HepG2 (cell line): ENCODE results near the gene NEAT1. TPM values are rescaled to one million over a fixed set of nuclear protein-coding genes. Genes with fewer than 3 reads are reported as not detected.

Experiments
- GABPA ChIP-seq, 2 experiments: IDR thresholded peaks; 2 replicates each; pipeline ENCODE4 v1.6.1; 2011 to 2016; ENCODE audit warnings: low read depth in 2 of 2, low read length in 1 of 2, missing biosample characterization in 1 of 2, missing genetic modification characterization in 1 of 2
- KAT2B ChIP-seq: fragments of 150-350 bp; IDR thresholded peaks from 2 replicates; pipeline ENCODE4 v1.6.1; 2014; ENCODE audit warnings: low read depth, low read length, borderline replicate concordance
- MAFF ChIP-seq: IDR thresholded peaks from 2 replicates; pipeline ENCODE4 v1.6.1; 2011; ENCODE audit warnings: low read depth, low read length, improper control_type of control experiment
- NR2C2 ChIP-seq: sonication (generic); formaldehyde crosslinking; IDR thresholded peaks from 2 replicates; pipeline ENCODE4 v1.4.0; 2020; ENCODE audit warnings: missing genetic modification reagents, mild to moderate bottlenecking, moderate library complexity, borderline replicate concordance
- SNAI1 ChIP-seq: sonication (generic); formaldehyde crosslinking; IDR thresholded peaks from 2 replicates; pipeline ENCODE4 v1.5.0; 2020; ENCODE audit warnings: mild to moderate bottlenecking, missing genetic modification reagents, borderline replicate concordance
- SOX6 ChIP-seq, 2 experiments: fragments of 450-650 bp in 1 of 2; sonication (generic) in 1 of 2; formaldehyde crosslinking in 1 of 2; IDR thresholded peaks; 2 replicates each; pipeline versions ENCODE4 v1.4.0 to v1.6.1; 2017 to 2020; ENCODE audit warnings: antibody characterized with exemption in 1 of 2, mild to moderate bottlenecking in 1 of 2, missing genetic modification reagents in 1 of 2
- SP2 ChIP-seq: sonication (generic); formaldehyde crosslinking; IDR thresholded peaks from 2 replicates; pipeline ENCODE4 v1.5.1; 2020; ENCODE audit warnings: mild to moderate bottlenecking, missing genetic modification reagents
- ZFP37 ChIP-seq: sonication (generic); formaldehyde crosslinking; IDR thresholded peaks from 2 replicates; pipeline ENCODE4 v1.4.0; 2020; ENCODE audit warnings: missing genetic modification reagents, borderline replicate concordance
- ZNF232 ChIP-seq: sonication (generic); formaldehyde crosslinking; IDR thresholded peaks from 2 replicates; pipeline ENCODE4 v1.4.0; 2020; ENCODE audit warnings: missing genetic modification reagents, borderline replicate concordance
- ZNF317 ChIP-seq: sonication (generic); formaldehyde crosslinking; IDR thresholded peaks from 2 replicates; pipeline ENCODE4 v1.5.0; 2020; ENCODE audit warnings: mild to moderate bottlenecking, missing genetic modification reagents
- ZNF749 ChIP-seq: sonication (generic); formaldehyde crosslinking; IDR thresholded peaks from 2 replicates; pipeline ENCODE4 v1.8.0; 2022; ENCODE audit warnings: mild to moderate bottlenecking, missing genetic modification reagents, moderate library complexity, borderline replicate concordance
- ZNF75D ChIP-seq: sonication (generic); formaldehyde crosslinking; IDR thresholded peaks from 2 replicates; pipeline ENCODE4 v1.8.1; 2023; ENCODE audit warnings: missing genetic modification reagents, mild to moderate bottlenecking, borderline replicate concordance
- ZNF766 ChIP-seq: sonication (generic); formaldehyde crosslinking; IDR thresholded peaks from 2 replicates; pipeline ENCODE4 v1.5.0; 2020; ENCODE audit warnings: missing genetic modification reagents, borderline replicate concordance
- polyA plus RNA-seq, 8 experiments: library from polyadenylated mRNA; depleted of rRNA in 3 of 8; stranded (reverse) in 7 of 8; unstranded in 1 of 8; fragments of >200 nt; fragmentation: Illumina TruSeq in 4 of 8; extraction: Trizol in 4 of 8; gene quantifications; 2 replicates each; pipeline versions ENCODE4 v1.2.1 to v1.2.3, GENCODE V29; 2011 to 2016; ENCODE audit warnings: low read depth in 4 of 8, missing spikeins in 1 of 8, mixed read lengths in 1 of 8; ENCODE audit not compliant: insufficient read depth in 1 of 8
- total RNA-seq, 5 experiments: library from RNA; depleted of rRNA; stranded (reverse); fragments of >200 nt; fragmentation: Illumina TruSeq; extraction: Trizol; gene quantifications; 2 replicates each; pipeline ENCODE4 v1.2.3, GENCODE V29; 2016; ENCODE audit warnings: low read depth in 1 of 5
- TF ChIP-seq, protein P1 (sequence below): sonication (generic); formaldehyde crosslinking; IDR thresholded peaks from 2 replicates; pipeline ENCODE4 v1.5.1; 2020; ENCODE audit warnings: missing genetic modification reagents, mild to moderate bottlenecking, borderline replicate concordance
- TF ChIP-seq, protein P2 (sequence below): sonication (generic); formaldehyde crosslinking; IDR thresholded peaks from 2 replicates; pipeline ENCODE4 v1.4.0; 2020; ENCODE audit warnings: missing genetic modification reagents; ENCODE audit errors: not compliant biosample characterization
- TF ChIP-seq, protein P3 (sequence below), 2 experiments: sonication (generic) in 1 of 2; formaldehyde crosslinking in 1 of 2; IDR thresholded peaks; 2 replicates each; pipeline versions ENCODE4 v1.5.1 to v1.6.1; 2011 to 2020; ENCODE audit warnings: borderline replicate concordance in 1 of 2, low read depth in 1 of 2, low read length in 1 of 2, mild to moderate bottlenecking in 1 of 2, missing genetic modification reagents in 1 of 2, moderate library complexity in 1 of 2
- TF ChIP-seq, protein P4 (sequence below): sonication (generic); formaldehyde crosslinking; IDR thresholded peaks from 2 replicates; pipeline ENCODE4 v1.4.0; 2020; ENCODE audit warnings: missing genetic modification reagents
- TF ChIP-seq, protein P5 (sequence below): sonication (generic); formaldehyde crosslinking; IDR thresholded peaks from 2 replicates; pipeline ENCODE4 v1.5.1; 2020; ENCODE audit warnings: mild to moderate bottlenecking, missing genetic modification reagents, borderline replicate concordance

Gene NEAT1
- total and polyA plus RNA-seq, 2 of the 13 experiments (the other 11 are each of a cell fraction or from before 2014, with no cell fraction given) = 20.5 to 41.2 TPM

DNA sequence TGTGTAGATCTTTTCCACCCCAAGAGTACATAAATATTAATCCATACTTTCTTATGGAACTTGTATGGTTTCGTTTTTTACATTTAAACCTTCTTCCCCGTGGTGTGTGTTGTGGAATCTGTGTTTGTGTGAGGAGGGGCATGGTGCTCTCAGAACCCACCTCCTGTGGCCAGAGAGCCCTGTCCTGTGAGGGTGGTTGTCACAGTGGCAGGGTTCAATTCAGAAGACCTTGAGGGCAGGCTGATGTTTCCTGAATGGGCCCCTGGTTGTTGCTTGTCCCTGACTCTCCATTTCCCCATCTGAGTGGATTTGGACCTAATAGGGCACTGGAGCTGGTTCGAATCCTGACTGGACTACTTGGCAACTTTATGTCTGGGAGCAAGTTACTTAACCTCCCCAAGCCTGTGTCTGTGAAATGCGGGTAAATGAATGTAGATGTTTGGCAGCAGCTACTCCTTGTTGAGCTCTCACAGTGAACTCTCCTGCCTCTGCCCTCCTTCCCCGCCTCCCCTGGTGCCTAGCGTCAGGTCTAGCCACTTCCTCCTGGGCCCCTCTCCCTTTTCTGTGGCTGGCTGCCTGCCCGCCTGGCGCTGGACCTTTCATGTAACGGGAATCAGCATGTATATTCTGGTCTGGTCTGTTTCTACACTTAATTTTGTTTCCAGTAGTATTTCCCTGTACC lies 7.3 kb downstream of the NEAT1 start (continued):
- TF ChIP-seq ZFP37 (CRISPR knock-in tag) = no peak
- no peak for TF ChIP-seq MAFF
- TF ChIP-seq, protein P1, sequence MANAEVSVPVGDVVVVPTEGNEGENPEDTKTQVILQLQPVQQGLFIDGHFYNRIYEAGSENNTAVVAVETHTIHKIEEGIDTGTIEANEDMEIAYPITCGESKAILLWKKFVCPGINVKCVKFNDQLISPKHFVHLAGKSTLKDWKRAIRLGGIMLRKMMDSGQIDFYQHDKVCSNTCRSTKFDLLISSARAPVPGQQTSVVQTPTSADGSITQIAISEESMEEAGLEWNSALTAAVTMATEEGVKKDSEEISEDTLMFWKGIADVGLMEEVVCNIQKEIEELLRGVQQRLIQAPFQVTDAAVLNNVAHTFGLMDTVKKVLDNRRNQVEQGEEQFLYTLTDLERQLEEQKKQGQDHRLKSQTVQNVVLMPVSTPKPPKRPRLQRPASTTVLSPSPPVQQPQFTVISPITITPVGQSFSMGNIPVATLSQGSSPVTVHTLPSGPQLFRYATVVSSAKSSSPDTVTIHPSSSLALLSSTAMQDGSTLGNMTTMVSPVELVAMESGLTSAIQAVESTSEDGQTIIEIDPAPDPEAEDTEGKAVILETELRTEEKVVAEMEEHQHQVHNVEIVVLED = no peak
- TF ChIP-seq SOX6 (IDR thresholded peaks at IDR 0.05) = no peak
- 0 out of 2 replicates have a peak, but pooled peaks have one; percentile 45 for TF ChIP-seq SOX6 (CRISPR knock-in tag; IDR thresholded peaks at IDR 0.05)
- TF ChIP-seq GABPA (IDR thresholded peaks at IDR 0.05; ENCODE audit: low read depth, low read length) = no peak
- TF ChIP-seq GABPA (CRISPR knock-in tag; IDR thresholded peaks at IDR 0.05; ENCODE audit: low read depth) = no peak
- no peak for TF ChIP-seq ZNF75D
- 0 out of 2 replicates have a peak, but pooled peaks have one; percentile 32 for TF ChIP-seq ZNF749 (CRISPR knock-in tag)
- TF ChIP-seq, protein P2, sequence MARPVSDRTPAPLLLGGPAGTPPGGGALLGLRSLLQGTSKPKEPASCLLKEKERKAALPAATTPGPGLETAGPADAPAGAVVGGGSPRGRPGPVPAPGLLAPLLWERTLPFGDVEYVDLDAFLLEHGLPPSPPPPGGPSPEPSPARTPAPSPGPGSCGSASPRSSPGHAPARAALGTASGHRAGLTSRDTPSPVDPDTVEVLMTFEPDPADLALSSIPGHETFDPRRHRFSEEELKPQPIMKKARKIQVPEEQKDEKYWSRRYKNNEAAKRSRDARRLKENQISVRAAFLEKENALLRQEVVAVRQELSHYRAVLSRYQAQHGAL (CRISPR knock-in tag) = no peak
- TF ChIP-seq, protein P3, sequence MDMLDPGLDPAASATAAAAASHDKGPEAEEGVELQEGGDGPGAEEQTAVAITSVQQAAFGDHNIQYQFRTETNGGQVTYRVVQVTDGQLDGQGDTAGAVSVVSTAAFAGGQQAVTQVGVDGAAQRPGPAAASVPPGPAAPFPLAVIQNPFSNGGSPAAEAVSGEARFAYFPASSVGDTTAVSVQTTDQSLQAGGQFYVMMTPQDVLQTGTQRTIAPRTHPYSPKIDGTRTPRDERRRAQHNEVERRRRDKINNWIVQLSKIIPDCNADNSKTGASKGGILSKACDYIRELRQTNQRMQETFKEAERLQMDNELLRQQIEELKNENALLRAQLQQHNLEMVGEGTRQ (IDR thresholded peaks at IDR 0.05; ENCODE audit: low read depth, low read length) = no peak
- TF ChIP-seq, protein P3 (CRISPR knock-in tag; IDR thresholded peaks at IDR 0.05; ENCODE audit: borderline replicate concordance) = no peak
- TF ChIP-seq KAT2B = no peak
- TF ChIP-seq NR2C2 (CRISPR knock-in tag) = no peak
- no peak for TF ChIP-seq ZNF232 (CRISPR knock-in tag)
- TF ChIP-seq, protein P4, sequence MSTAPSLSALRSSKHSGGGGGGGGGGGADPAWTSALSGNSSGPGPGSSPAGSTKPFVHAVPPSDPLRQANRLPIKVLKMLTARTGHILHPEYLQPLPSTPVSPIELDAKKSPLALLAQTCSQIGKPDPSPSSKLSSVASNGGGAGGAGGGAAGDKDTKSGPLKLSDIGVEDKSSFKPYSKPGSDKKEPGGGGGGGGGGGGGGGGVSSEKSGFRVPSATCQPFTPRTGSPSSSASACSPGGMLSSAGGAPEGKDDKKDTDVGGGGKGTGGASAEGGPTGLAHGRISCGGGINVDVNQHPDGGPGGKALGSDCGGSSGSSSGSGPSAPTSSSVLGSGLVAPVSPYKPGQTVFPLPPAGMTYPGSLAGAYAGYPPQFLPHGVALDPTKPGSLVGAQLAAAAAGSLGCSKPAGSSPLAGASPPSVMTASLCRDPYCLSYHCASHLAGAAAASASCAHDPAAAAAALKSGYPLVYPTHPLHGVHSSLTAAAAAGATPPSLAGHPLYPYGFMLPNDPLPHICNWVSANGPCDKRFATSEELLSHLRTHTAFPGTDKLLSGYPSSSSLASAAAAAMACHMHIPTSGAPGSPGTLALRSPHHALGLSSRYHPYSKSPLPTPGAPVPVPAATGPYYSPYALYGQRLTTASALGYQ (CRISPR knock-in tag) = no peak
- TF ChIP-seq, protein P5, sequence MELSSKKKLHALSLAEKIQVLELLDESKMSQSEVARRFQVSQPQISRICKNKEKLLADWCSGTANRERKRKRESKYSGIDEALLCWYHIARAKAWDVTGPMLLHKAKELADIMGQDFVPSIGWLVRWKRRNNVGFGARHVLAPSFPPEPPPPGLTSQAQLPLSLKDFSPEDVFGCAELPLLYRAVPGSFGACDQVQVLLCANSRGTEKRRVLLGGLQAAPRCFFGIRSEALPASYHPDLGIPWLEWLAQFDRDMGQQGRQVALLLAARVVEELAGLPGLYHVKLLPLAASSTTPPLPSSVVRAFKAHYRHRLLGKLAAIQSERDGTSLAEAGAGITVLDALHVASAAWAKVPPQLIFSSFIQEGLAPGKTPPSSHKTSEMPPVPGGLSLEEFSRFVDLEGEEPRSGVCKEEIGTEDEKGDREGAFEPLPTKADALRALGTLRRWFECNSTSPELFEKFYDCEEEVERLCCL = no peak
- TF ChIP-seq SNAI1 (CRISPR knock-in tag) = no peak
- TF ChIP-seq ZNF317 (CRISPR knock-in tag) = peak; percentile 40; the same call in 1 of the 2 replicates
- no peak for TF ChIP-seq ZNF766
- no peak for TF ChIP-seq SP2 (CRISPR knock-in tag)
